OCI-LY3 (cell line): ENCODE measurements around the gene PPP1R3G.

Source experiments
- CTCF ChIP-seq: fragments of 200-600, 300-600 bp; sonication (generic); IDR thresholded peaks from 2 replicates; pipeline ENCODE4 v1.5.1; 2014; ENCODE audit warnings: antibody characterized with exemption, low read length, low read depth
- EZH2phosphoT487 ChIP-seq: fragments of 200-600 bp; shearing (Covaris generic); IDR thresholded peaks from 2 replicates; pipeline ENCODE4 v1.6.1; 2018; ENCODE audit warnings: antibody characterized with exemption, mixed run types, low read depth

DNA sequence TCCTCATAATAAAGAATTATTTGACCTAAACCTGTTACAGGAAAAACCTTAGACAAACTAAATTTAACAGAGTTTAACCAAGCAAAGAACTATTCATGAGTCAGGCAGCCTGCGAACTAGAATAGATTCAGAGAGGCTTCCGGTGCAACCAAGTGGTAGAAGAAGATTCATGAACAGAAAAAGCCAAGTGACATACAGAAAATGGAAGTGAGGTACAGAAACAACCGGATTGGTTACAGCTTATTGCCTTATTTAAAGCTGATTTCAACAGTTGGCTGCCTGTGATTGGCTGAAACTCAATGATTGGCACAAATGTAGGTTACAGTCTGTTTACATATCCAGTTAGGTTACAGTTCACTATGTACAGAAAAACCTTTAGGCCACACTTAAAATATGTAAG is 10.1 kb downstream of the PPP1R3G start:
- TF ChIP-seq CTCF (no peak), EZH2phosphoT487 (no peak)
